ENCODE results near the gene CC2D1B. TPM values are rescaled to one million over a fixed set of nuclear protein-coding genes. Genes with fewer than 3 reads are reported as not detected.

CC2D1B gene
- total and polyA plus RNA-seq, 9 of the 15 experiments (the other 6 are each of a cell fraction or from before 2014, with no cell fraction given): 1.2 to 33.6 (median 25.5) TPM

- TF ChIP-seq MGA (IDR thresholded peaks at IDR 0.05): peak; percentile 32; the same call in 1 of the 2 replicates
- peak; percentile 99 for TF ChIP-seq CREM (IDR thresholded peaks at IDR 0.05; ENCODE audit: low read depth)
- peak; percentile 62; the same call in 1 of the 2 replicates for TF ChIP-seq ZNF175 (CRISPR knock-in tag; IDR thresholded peaks at IDR 0.05; ENCODE audit: low read depth)
- TF ChIP-seq ILK (tag; IDR thresholded peaks at IDR 0.05; ENCODE audit: borderline replicate concordance, low read depth): no peak
- TF ChIP-seq ZNF584 (CRISPR knock-in tag; IDR thresholded peaks at IDR 0.05; ENCODE audit: low read depth): no peak
- no peak for TF ChIP-seq CREBBP (IDR thresholded peaks at IDR 0.05; ENCODE audit: low read depth, low read length)
- TF ChIP-seq ZNF699 (CRISPR knock-in tag; IDR thresholded peaks at IDR 0.05; ENCODE audit: insufficient replicate concordance): no peak
- TF ChIP-seq PBX2 (CRISPR knock-in tag; IDR thresholded peaks at IDR 0.05; ENCODE audit: low read depth): no peak
- 0 out of 2 replicates have a peak, but pooled peaks have one; percentile 31 for TF ChIP-seq PBX2 (tag; conservative IDR thresholded peaks at IDR 0.05; ENCODE audit: low read depth)
- peak; percentile 79 for TF ChIP-seq TOE1 (IDR thresholded peaks at IDR 0.05; ENCODE audit: borderline replicate concordance)
- TF ChIP-seq TOE1 (CRISPR knock-in tag; IDR thresholded peaks at IDR 0.05; ENCODE audit: borderline replicate concordance, low read depth): no peak
- TF ChIP-seq RAD51 (IDR thresholded peaks at IDR 0.05; ENCODE audit: borderline replicate concordance, low read depth): no peak
Observed at GRCh38 chr1:52404116-52404974, 38.3 kb upstream of the CC2D1B start, which contains the start of the genes ORC1 and PRPF38A (continued).
